Measurements from ENCODE around the gene CIB4.
"Not testable (repeated sequence)": the region's sequence is repeated elsewhere in the genome, so short reads cannot be mapped to it uniquely, and the experiment has no call there.

The CIB4 gene

GRCh38 chr2:26580151-26580550 is 61.0 kb downstream of the CIB4 start:
- no peak for DNase-seq

GRCh38 chr2:26579723-26580040 is 61.5 kb downstream of the CIB4 start:
- no peak for DNase-seq

- DNase-seq = no peak
Measured at GRCh38 chr2:26579025-26579722, 62.0 kb downstream of the CIB4 start.

- DNase-seq = no peak
Measured at GRCh38 chr2:26578581-26578980, 62.6 kb downstream of the CIB4 start.

GRCh38 chr2:26578113-26578458 is 63.1 kb downstream of the CIB4 start:
- DNase-seq = no peak

- no peak for DNase-seq
Measured at GRCh38 chr2:26577442-26578112, 63.6 kb downstream of the CIB4 start.

GRCh38 chr2:26576565-26577441 is 64.4 kb downstream of the CIB4 start:
- no peak for DNase-seq

GRCh38 chr2:26575836-26576564 is 65.2 kb downstream of the CIB4 start:
- no peak for DNase-seq

- DNase-seq = no peak
Measured at GRCh38 chr2:26574900-26575560, 66.1 kb downstream of the CIB4 start.

- no peak for DNase-seq
Measured at GRCh38 chr2:26574066-26574899, 66.9 kb downstream of the CIB4 start.

GRCh38 chr2:26573241-26573925 is 67.8 kb downstream of the CIB4 start:
- DNase-seq = no peak

GRCh38 chr2:26572591-26572990 is 68.6 kb downstream of the CIB4 start:
- no peak for DNase-seq

- no peak for DNase-seq
Measured at GRCh38 chr2:26571316-26571715, 69.8 kb downstream of the CIB4 start.

- DNase-seq = no peak
Measured at GRCh38 chr2:26570083-26570430, 71.1 kb downstream of the CIB4 start.

GRCh38 chr2:26569216-26570082 is 71.7 kb downstream of the CIB4 start:
- DNase-seq = no peak

GRCh38 chr2:26568076-26568890 is 72.9 kb downstream of the CIB4 start:
- DNase-seq = no peak

- no peak for DNase-seq
Measured at GRCh38 chr2:26567534-26567933, 73.6 kb downstream of the CIB4 start.

- not testable (repeated sequence) for DNase-seq
Measured at GRCh38 chr2:26566731-26567130, 74.4 kb downstream of the CIB4 start.

GRCh38 chr2:26566081-26566375 is 75.1 kb downstream of the CIB4 start:
- no peak for DNase-seq

Data from NCI-H524 treated with DMSO at 0.1 percent for 48 hours (cell line).